WTC11 (cell line): Measurements from ENCODE around the gene ACOX2. TPM values are rescaled to one million over a fixed set of nuclear protein-coding genes. Genes with fewer than 3 reads are reported as not detected.

Experiments used
- ATF6 ChIP-seq: sonication (generic); formaldehyde crosslinking; IDR thresholded peaks from 2 replicates; pipeline ENCODE4 v1.8.1; 2023; ENCODE audit warnings: mild to moderate bottlenecking, missing genetic modification reagents
- E2F5 ChIP-seq: sonication (generic); formaldehyde crosslinking; IDR thresholded peaks from 2 replicates; pipeline ENCODE4 v1.8.1; 2022; ENCODE audit warnings: mild to moderate bottlenecking, moderate library complexity, missing genetic modification reagents
- ELF4 ChIP-seq: sonication (generic); formaldehyde crosslinking; IDR thresholded peaks from 2 replicates; pipeline ENCODE4 v1.8.1; 2022; ENCODE audit warnings: low read depth, mild to moderate bottlenecking, moderate library complexity, missing genetic modification reagents
- FOXK1 ChIP-seq: sonication (generic); formaldehyde crosslinking; IDR thresholded peaks from 2 replicates; pipeline ENCODE4 v1.8.0; 2022; ENCODE audit warnings: mild to moderate bottlenecking, moderate library complexity, missing genetic modification reagents
- GABPB1 ChIP-seq: sonication (generic); formaldehyde crosslinking; IDR thresholded peaks from 2 replicates; pipeline ENCODE4 v1.8.1; 2023; ENCODE audit warnings: mild to moderate bottlenecking, missing genetic modification reagents
- MYBL2 ChIP-seq: sonication (generic); formaldehyde crosslinking; IDR thresholded peaks from 2 replicates; pipeline ENCODE4 v1.8.1; 2023; ENCODE audit warnings: mild to moderate bottlenecking, moderate library complexity, missing genetic modification reagents
- NFATC4 ChIP-seq: fragments of 250-450 bp; sonication (Bioruptor Pico); IDR thresholded peaks from 2 replicates; pipeline ENCODE4 v1.9.0; 2021; ENCODE audit warnings: mild to moderate bottlenecking
- NR2C2 ChIP-seq: sonication (generic); formaldehyde crosslinking; IDR thresholded peaks from 2 replicates; pipeline ENCODE4 v1.8.0; 2022; ENCODE audit warnings: mild to moderate bottlenecking, missing genetic modification reagents
- SP1 ChIP-seq: sonication (generic); formaldehyde crosslinking; conservative IDR thresholded peaks from 2 replicates; pipeline ENCODE4 v1.8.1; 2022; ENCODE audit warnings: missing genetic modification reagents
- STAT6 ChIP-seq: sonication (generic); formaldehyde crosslinking; conservative IDR thresholded peaks from 2 replicates; pipeline ENCODE4 v1.8.1; 2023; ENCODE audit warnings: mild to moderate bottlenecking, low read depth, missing genetic modification reagents, moderate library complexity
- TEAD4 ChIP-seq: sonication (generic); formaldehyde crosslinking; IDR thresholded peaks from 2 replicates; pipeline ENCODE4 v1.8.0; 2022; ENCODE audit warnings: mild to moderate bottlenecking, missing genetic modification reagents
- TP53 ChIP-seq: sonication (generic); formaldehyde crosslinking; IDR thresholded peaks from 2 replicates; pipeline ENCODE4 v1.8.1; 2023; ENCODE audit warnings: mild to moderate bottlenecking, missing genetic modification reagents
- ZMAT4 ChIP-seq: fragments of 250-450 bp; sonication (Bioruptor Pico); IDR thresholded peaks from 2 replicates; pipeline ENCODE4 v1.9.0; 2021; ENCODE audit warnings: mild to moderate bottlenecking
- ZNF281 ChIP-seq: sonication (generic); formaldehyde crosslinking; IDR thresholded peaks from 2 replicates; pipeline ENCODE4 v1.8.0; 2023; ENCODE audit warnings: mild to moderate bottlenecking, missing genetic modification reagents
- ZNF671 ChIP-seq: fragments of 250-450 bp; sonication (Bioruptor Pico); IDR thresholded peaks from 2 replicates; pipeline ENCODE4 v1.8.0; 2021; ENCODE audit warnings: mild to moderate bottlenecking
- total RNA-seq: library from RNA; stranded (reverse); gene quantifications from 3 replicates; pipeline ENCODE4 v1.2.3, GENCODE V29; 2021
- TF ChIP-seq, protein P1 (sequence below): fragments of 200-600 bp; IDR thresholded peaks from 2 replicates; pipeline ENCODE4 v1.8.0; 2022; ENCODE audit warnings: antibody characterized with exemption
- TF ChIP-seq, protein P2 (sequence below): sonication (generic); formaldehyde crosslinking; IDR thresholded peaks from 2 replicates; pipeline ENCODE4 v1.8.1; 2023; ENCODE audit warnings: mild to moderate bottlenecking, missing genetic modification reagents, borderline replicate concordance
- TF ChIP-seq, protein P3 (sequence below): sonication (generic); formaldehyde crosslinking; IDR thresholded peaks from 2 replicates; pipeline ENCODE4 v1.8.0; 2023; ENCODE audit warnings: missing genetic modification reagents, mild to moderate bottlenecking, borderline replicate concordance

Gene ACOX2
- total RNA-seq, 1 experiment from 2014 or later: 1.1 TPM

DNA sequence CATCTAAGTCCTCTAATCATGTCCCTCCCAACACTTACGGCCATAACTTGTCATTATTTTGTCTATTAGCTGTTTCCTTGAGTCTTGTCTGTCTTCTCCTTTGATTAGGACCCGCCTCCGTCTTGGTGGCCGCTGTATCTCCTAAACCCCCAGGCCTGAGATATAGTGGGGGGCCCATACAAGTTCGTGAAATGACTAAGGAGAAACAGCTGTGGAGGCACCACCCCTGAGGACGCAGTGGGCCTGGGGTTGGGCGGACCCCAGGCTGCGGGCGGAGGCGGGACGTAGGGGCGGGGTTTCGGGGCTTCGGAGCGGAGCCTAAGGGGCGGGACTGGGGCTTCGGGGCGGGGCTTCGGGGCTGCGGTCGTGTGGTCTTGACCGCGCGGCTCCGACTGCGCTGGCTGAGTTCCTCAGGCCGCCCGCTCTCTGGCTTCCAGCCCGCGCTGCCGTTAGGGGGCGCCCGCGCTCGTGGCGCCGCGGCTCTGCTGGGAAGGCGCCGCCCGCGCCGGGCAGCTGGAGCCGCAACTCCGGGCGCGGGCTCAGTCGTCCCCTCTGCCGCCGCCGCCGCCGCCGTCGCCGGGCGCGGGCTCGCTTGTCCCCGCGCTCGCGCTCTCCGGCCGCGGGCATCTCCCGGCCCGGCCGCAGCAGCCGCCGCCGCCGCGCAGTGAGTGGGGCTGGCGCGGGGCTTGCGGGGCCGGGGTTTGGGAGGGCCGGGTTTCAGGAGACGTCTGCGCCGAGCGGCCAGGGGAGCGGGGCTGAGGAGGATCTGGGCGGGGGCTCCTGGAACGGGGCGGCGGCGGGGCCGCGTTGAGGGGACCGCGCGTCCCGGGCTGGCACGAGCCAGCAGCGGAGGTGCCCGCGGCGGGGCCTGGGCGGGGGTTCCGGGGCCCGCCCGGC lies 45.2 kb downstream of the ACOX2 start, which contains the start of gene KCTD6 (continued):
- TF ChIP-seq, protein P1, sequence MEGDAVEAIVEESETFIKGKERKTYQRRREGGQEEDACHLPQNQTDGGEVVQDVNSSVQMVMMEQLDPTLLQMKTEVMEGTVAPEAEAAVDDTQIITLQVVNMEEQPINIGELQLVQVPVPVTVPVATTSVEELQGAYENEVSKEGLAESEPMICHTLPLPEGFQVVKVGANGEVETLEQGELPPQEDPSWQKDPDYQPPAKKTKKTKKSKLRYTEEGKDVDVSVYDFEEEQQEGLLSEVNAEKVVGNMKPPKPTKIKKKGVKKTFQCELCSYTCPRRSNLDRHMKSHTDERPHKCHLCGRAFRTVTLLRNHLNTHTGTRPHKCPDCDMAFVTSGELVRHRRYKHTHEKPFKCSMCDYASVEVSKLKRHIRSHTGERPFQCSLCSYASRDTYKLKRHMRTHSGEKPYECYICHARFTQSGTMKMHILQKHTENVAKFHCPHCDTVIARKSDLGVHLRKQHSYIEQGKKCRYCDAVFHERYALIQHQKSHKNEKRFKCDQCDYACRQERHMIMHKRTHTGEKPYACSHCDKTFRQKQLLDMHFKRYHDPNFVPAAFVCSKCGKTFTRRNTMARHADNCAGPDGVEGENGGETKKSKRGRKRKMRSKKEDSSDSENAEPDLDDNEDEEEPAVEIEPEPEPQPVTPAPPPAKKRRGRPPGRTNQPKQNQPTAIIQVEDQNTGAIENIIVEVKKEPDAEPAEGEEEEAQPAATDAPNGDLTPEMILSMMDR: peak; percentile 66
- TF ChIP-seq E2F5 (CRISPR knock-in tag): peak; percentile 53; the same call in 1 of the 2 replicates
- no peak for TF ChIP-seq TP53 (CRISPR knock-in tag)
- TF ChIP-seq STAT6: no peak
- TF ChIP-seq FOXK1 (CRISPR knock-in tag): peak; percentile 10; the same call in 1 of the 2 replicates
- TF ChIP-seq ELF4 (CRISPR knock-in tag): no peak
- no peak for TF ChIP-seq MYBL2
- no peak for TF ChIP-seq ZNF281 (CRISPR knock-in tag)
- TF ChIP-seq TEAD4 (CRISPR knock-in tag): no peak
- TF ChIP-seq SP1 (CRISPR knock-in tag): peak; percentile 64; the same call in 1 of the 2 replicates
- TF ChIP-seq ZNF671 (CRISPR knock-in tag): no peak
- TF ChIP-seq ZMAT4: no peak
- TF ChIP-seq, protein P2, sequence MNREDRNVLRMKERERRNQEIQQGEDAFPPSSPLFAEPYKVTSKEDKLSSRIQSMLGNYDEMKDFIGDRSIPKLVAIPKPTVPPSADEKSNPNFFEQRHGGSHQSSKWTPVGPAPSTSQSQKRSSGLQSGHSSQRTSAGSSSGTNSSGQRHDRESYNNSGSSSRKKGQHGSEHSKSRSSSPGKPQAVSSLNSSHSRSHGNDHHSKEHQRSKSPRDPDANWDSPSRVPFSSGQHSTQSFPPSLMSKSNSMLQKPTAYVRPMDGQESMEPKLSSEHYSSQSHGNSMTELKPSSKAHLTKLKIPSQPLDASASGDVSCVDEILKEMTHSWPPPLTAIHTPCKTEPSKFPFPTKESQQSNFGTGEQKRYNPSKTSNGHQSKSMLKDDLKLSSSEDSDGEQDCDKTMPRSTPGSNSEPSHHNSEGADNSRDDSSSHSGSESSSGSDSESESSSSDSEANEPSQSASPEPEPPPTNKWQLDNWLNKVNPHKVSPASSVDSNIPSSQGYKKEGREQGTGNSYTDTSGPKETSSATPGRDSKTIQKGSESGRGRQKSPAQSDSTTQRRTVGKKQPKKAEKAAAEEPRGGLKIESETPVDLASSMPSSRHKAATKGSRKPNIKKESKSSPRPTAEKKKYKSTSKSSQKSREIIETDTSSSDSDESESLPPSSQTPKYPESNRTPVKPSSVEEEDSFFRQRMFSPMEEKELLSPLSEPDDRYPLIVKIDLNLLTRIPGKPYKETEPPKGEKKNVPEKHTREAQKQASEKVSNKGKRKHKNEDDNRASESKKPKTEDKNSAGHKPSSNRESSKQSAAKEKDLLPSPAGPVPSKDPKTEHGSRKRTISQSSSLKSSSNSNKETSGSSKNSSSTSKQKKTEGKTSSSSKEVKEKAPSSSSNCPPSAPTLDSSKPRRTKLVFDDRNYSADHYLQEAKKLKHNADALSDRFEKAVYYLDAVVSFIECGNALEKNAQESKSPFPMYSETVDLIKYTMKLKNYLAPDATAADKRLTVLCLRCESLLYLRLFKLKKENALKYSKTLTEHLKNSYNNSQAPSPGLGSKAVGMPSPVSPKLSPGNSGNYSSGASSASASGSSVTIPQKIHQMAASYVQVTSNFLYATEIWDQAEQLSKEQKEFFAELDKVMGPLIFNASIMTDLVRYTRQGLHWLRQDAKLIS (CRISPR knock-in tag): no peak
- no peak for TF ChIP-seq NR2C2 (CRISPR knock-in tag)
- TF ChIP-seq ATF6 (CRISPR knock-in tag): no peak
- TF ChIP-seq, protein P3, sequence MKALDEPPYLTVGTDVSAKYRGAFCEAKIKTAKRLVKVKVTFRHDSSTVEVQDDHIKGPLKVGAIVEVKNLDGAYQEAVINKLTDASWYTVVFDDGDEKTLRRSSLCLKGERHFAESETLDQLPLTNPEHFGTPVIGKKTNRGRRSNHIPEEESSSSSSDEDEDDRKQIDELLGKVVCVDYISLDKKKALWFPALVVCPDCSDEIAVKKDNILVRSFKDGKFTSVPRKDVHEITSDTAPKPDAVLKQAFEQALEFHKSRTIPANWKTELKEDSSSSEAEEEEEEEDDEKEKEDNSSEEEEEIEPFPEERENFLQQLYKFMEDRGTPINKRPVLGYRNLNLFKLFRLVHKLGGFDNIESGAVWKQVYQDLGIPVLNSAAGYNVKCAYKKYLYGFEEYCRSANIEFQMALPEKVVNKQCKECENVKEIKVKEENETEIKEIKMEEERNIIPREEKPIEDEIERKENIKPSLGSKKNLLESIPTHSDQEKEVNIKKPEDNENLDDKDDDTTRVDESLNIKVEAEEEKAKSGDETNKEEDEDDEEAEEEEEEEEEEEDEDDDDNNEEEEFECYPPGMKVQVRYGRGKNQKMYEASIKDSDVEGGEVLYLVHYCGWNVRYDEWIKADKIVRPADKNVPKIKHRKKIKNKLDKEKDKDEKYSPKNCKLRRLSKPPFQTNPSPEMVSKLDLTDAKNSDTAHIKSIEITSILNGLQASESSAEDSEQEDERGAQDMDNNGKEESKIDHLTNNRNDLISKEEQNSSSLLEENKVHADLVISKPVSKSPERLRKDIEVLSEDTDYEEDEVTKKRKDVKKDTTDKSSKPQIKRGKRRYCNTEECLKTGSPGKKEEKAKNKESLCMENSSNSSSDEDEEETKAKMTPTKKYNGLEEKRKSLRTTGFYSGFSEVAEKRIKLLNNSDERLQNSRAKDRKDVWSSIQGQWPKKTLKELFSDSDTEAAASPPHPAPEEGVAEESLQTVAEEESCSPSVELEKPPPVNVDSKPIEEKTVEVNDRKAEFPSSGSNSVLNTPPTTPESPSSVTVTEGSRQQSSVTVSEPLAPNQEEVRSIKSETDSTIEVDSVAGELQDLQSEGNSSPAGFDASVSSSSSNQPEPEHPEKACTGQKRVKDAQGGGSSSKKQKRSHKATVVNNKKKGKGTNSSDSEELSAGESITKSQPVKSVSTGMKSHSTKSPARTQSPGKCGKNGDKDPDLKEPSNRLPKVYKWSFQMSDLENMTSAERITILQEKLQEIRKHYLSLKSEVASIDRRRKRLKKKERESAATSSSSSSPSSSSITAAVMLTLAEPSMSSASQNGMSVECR (CRISPR knock-in tag): no peak
- TF ChIP-seq NFATC4 (CRISPR knock-in tag): no peak
- peak; percentile 42; the same call in 1 of the 2 replicates for TF ChIP-seq GABPB1 (CRISPR knock-in tag)
